Upper lobe of left lung (tissue), 4 donors: Measurements from ENCODE around the gene DLG3.

Experiments
- CTCF ChIP-seq, 6 experiments: fragments of 450-650 bp in 4 of 6; fragments of 200-600 bp in 2 of 6; sonication (generic) in 2 of 6; IDR thresholded peaks; one replicate each; pipeline ENCODE4 v1.5.1; 2016 to 2019; ENCODE audit warnings: antibody characterized with exemption in 6 of 6
- POLR2A ChIP-seq, 4 donors: fragments of 450-650 bp; IDR thresholded peaks; one replicate each; pipeline ENCODE4 v1.5.1; 2016 to 2017; ENCODE audit warnings: antibody characterized with exemption in 4 of 4, mild to moderate bottlenecking in 2 of 4
- POLR2AphosphoS5 ChIP-seq, 2 donors: sonication (generic); formaldehyde crosslinking; IDR thresholded peaks; one replicate each; pipeline ENCODE4 v1.5.1; 2017; ENCODE audit warnings: antibody characterized with exemption in 2 of 2

- TF ChIP-seq CTCF (IDR thresholded peaks at IDR 0.05): no peak
- TF ChIP-seq POLR2AphosphoS5 (IDR thresholded peaks at IDR 0.05): no peak
- no peak for TF ChIP-seq POLR2A (IDR thresholded peaks at IDR 0.05)
These were observed 9.6 kb upstream of the DLG3 start for GRCh38 chrX:70434914-70435586.
